GM10847 (cell line): ENCODE results near the gene FAM131B.

ENCODE experiments used
- POLR2A ChIP-seq: IDR thresholded peaks from 2 replicates; pipeline ENCODE4 v1.6.1; 2011; ENCODE audit not compliant: insufficient read length; ENCODE audit errors: extremely low read depth

FAM131B gene

GRCh38 chr7:143304938-143305337, 57.6 kb downstream of the FAM131B start:
- no peak for TF ChIP-seq POLR2A

GRCh38 chr7:143303733-143304132, 58.8 kb downstream of the FAM131B start:
- TF ChIP-seq POLR2A: no peak
